ENCODE measurements around the gene PCDHGA1.
A peak's percentile ranks its signal among the peaks of the same experiment; 100 is the strongest.

Gene PCDHGA1

GRCh38 chr5:141490271-141490670, 160.0 kb downstream of the PCDHGA1 start:
- H3K27me3 ChIP-seq (replicated peaks in 2 of 5; ENCODE audit: control insufficient read depth in 4 of 5, insufficient read depth in 5 of 5, low read length in 4 of 5), result peaks cover 12 to 97% (median 64%) of the 10 kb centered on the region in 5 experiments
- DNase-seq, result no peak
- H3K27ac ChIP-seq (ENCODE audit: insufficient read depth in 1 of 2, low read depth in 1 of 2, low read length in 2 of 2, poor library complexity in 1 of 2, severe bottlenecking in 2 of 2), result no peak overlapping the region
- H3K9me3 ChIP-seq (ENCODE audit: control extremely low read depth in 1 of 5, control insufficient read depth in 4 of 5, insufficient read depth in 2 of 5, low read depth in 1 of 5, low read length in 4 of 5), result peaks cover 0 to 4% (median 2%) of the 10 kb centered on the region in 5 experiments
- no peaks in the 10 kb centered on the region for H3K36me3 ChIP-seq (ENCODE audit: control insufficient read depth in 4 of 4, insufficient read depth in 4 of 4, low read length in 3 of 4)
- WGBS (ENCODE audit: insufficient coverage), result 93% methylated on average over 8 of the region's 10 CpGs
- H3K4me3 ChIP-seq (ENCODE audit: control insufficient read depth in 1 of 7, extremely low read depth in 1 of 7, insufficient read depth in 4 of 7, low read depth in 2 of 7, low read length in 6 of 7), result no peak overlapping the region
- ChIA-PET CTCF (interaction anchor here (0.6 kb wide), 1 partner anchor 69 kb away, joined by 3 read pairs; no protein-coding TSS in a partner anchor), POLR2A (no interaction called here)
- peaks cover 0 to 24% (median 14%) of the 10 kb centered on the region in 4 experiments for H3K4me1 ChIP-seq (ENCODE audit: control extremely low read depth in 1 of 4, control insufficient read depth in 4 of 4, insufficient read depth in 4 of 4, low read length in 3 of 4)

- H3K4me3 ChIP-seq (ENCODE audit: control insufficient read depth in 1 of 7, extremely low read depth in 1 of 7, insufficient read depth in 4 of 7, low read depth in 2 of 7, low read length in 6 of 7), result no peak overlapping the region
- WGBS (ENCODE audit: insufficient coverage), result 75% methylated on average over 11 of the region's 13 CpGs
- ChIA-PET CTCF (no interaction called here), POLR2A (no interaction called here)
- no peak for DNase-seq
- peaks cover 7 to 97% (median 61%) of the 10 kb centered on the region in 5 experiments for H3K27me3 ChIP-seq (replicated peaks in 2 of 5; ENCODE audit: control insufficient read depth in 4 of 5, insufficient read depth in 5 of 5, low read length in 4 of 5)
- peaks cover 0 to 23% (median 13%) of the 10 kb centered on the region in 4 experiments for H3K4me1 ChIP-seq (ENCODE audit: control extremely low read depth in 1 of 4, control insufficient read depth in 4 of 4, insufficient read depth in 4 of 4, low read length in 3 of 4)
- peaks cover 0 to 4% (median 0%) of the 10 kb centered on the region in 5 experiments for H3K9me3 ChIP-seq (ENCODE audit: control extremely low read depth in 1 of 5, control insufficient read depth in 4 of 5, insufficient read depth in 2 of 5, low read depth in 1 of 5, low read length in 4 of 5)
- no peak overlapping the region for H3K27ac ChIP-seq (ENCODE audit: insufficient read depth in 1 of 2, low read depth in 1 of 2, low read length in 2 of 2, poor library complexity in 1 of 2, severe bottlenecking in 2 of 2)
- H3K36me3 ChIP-seq (ENCODE audit: control insufficient read depth in 4 of 4, insufficient read depth in 4 of 4, low read length in 3 of 4), result no peaks in the 10 kb centered on the region
These were observed 160.5 kb downstream of the PCDHGA1 start for GRCh38 chr5:141490771-141491170.

- CTCF ChIA-PET, result interaction anchor here (1.0 to 2.1 kb wide), 4 partner anchors 17 to 268 kb away, joined by 3 to 8 read pairs (median 4); partner anchors contain the start of genes PCDHB14 and PCDHGA12
- peak overlapping the region in 5 of 7 experiments; percentile 16 to 62 (median 58) for H3K4me3 ChIP-seq (ENCODE audit: control insufficient read depth in 1 of 7, extremely low read depth in 1 of 7, insufficient read depth in 4 of 7, low read depth in 2 of 7, low read length in 6 of 7)
- H3K27me3 ChIP-seq (replicated peaks in 2 of 5; ENCODE audit: control insufficient read depth in 4 of 5, insufficient read depth in 5 of 5, low read length in 4 of 5), result peaks cover 7 to 98% (median 58%) of the 10 kb centered on the region in 5 experiments
These were observed 161.2 kb downstream of the PCDHGA1 start for GRCh38 chr5:141491323-141492167.

GRCh38 chr5:141492168-141492885, 162.0 kb downstream of the PCDHGA1 start:
- Histone ChIP-seq H3K4me1 (ENCODE audit: control extremely low read depth in 1 of 4, control insufficient read depth in 4 of 4, insufficient read depth in 4 of 4, low read length in 3 of 4) (peaks cover 0 to 23% (median 13%) of the 10 kb centered on the region in 4 experiments), H3K27me3 (replicated peaks in 2 of 5; ENCODE audit: control insufficient read depth in 4 of 5, insufficient read depth in 5 of 5, low read length in 4 of 5) (peaks cover 7 to 90% (median 55%) of the 10 kb centered on the region in 5 experiments), H3K36me3 (ENCODE audit: control insufficient read depth in 4 of 4, insufficient read depth in 4 of 4, low read length in 3 of 4) (no peaks in the 10 kb centered on the region), H3K27ac (ENCODE audit: insufficient read depth in 1 of 2, low read depth in 1 of 2, low read length in 2 of 2, poor library complexity in 1 of 2, severe bottlenecking in 2 of 2) (no peak overlapping the region), H3K9me3 (ENCODE audit: control extremely low read depth in 1 of 5, control insufficient read depth in 4 of 5, insufficient read depth in 2 of 5, low read depth in 1 of 5, low read length in 4 of 5) (no peaks in the 10 kb centered on the region), H3K4me3 (ENCODE audit: control insufficient read depth in 1 of 7, extremely low read depth in 1 of 7, insufficient read depth in 4 of 7, low read depth in 2 of 7, low read length in 6 of 7) (peak overlapping the region in 5 of 7 experiments; percentile 16 to 62 (median 58))
- peak in 2 of 3 donors; percentile 55 to 69 for DNase-seq
- 4% methylated on average over 63 of the region's 68 CpGs for WGBS (ENCODE audit: insufficient coverage)
- POLR2A ChIA-PET, result no interaction called here
- CTCF ChIA-PET, result interaction anchor here (1.0 to 2.1 kb wide), 8 partner anchors 16 to 269 kb away, joined by 3 to 8 read pairs (median 4); partner anchors contain the start of genes PCDHB14, PCDHGA10, PCDHGA12 and PCDHGC3

More at GRCh38 chr5:141491323-141492167, 161.2 kb downstream of the PCDHGA1 start:
- DNase-seq, result peak in 1 of 3 donors; percentile 41
- Histone ChIP-seq H3K9me3 (ENCODE audit: control extremely low read depth in 1 of 5, control insufficient read depth in 4 of 5, insufficient read depth in 2 of 5, low read depth in 1 of 5, low read length in 4 of 5) (peaks cover 0 to 4% (median 0%) of the 10 kb centered on the region in 5 experiments), H3K36me3 (ENCODE audit: control insufficient read depth in 4 of 4, insufficient read depth in 4 of 4, low read length in 3 of 4) (no peaks in the 10 kb centered on the region), H3K27ac (ENCODE audit: insufficient read depth in 1 of 2, low read depth in 1 of 2, low read length in 2 of 2, poor library complexity in 1 of 2, severe bottlenecking in 2 of 2) (no peak overlapping the region), H3K4me1 (ENCODE audit: control extremely low read depth in 1 of 4, control insufficient read depth in 4 of 4, insufficient read depth in 4 of 4, low read length in 3 of 4) (peaks cover 0 to 23% (median 13%) of the 10 kb centered on the region in 4 experiments)
- POLR2A ChIA-PET, result no interaction called here
- WGBS (ENCODE audit: insufficient coverage), result 4% methylated on average over 59 of the region's 66 CpGs

- Histone ChIP-seq H3K4me1 (ENCODE audit: control extremely low read depth in 1 of 4, control insufficient read depth in 4 of 4, insufficient read depth in 4 of 4, low read length in 3 of 4) (peaks cover 0 to 23% (median 13%) of the 10 kb centered on the region in 4 experiments), H3K36me3 (ENCODE audit: control insufficient read depth in 4 of 4, insufficient read depth in 4 of 4, low read length in 3 of 4) (no peaks in the 10 kb centered on the region), H3K9me3 (ENCODE audit: control extremely low read depth in 1 of 5, control insufficient read depth in 4 of 5, insufficient read depth in 2 of 5, low read depth in 1 of 5, low read length in 4 of 5) (no peaks in the 10 kb centered on the region), H3K27me3 (replicated peaks in 2 of 5; ENCODE audit: control insufficient read depth in 4 of 5, insufficient read depth in 5 of 5, low read length in 4 of 5) (peaks cover 7 to 80% (median 50%) of the 10 kb centered on the region in 5 experiments), H3K4me3 (ENCODE audit: control insufficient read depth in 1 of 7, extremely low read depth in 1 of 7, insufficient read depth in 4 of 7, low read depth in 2 of 7, low read length in 6 of 7) (no peak overlapping the region), H3K27ac (ENCODE audit: insufficient read depth in 1 of 2, low read depth in 1 of 2, low read length in 2 of 2, poor library complexity in 1 of 2, severe bottlenecking in 2 of 2) (no peak overlapping the region)
- ChIA-PET POLR2A (no interaction called here), CTCF (interaction anchor here (0.8 to 2.2 kb wide), 12 partner anchors 10 to 81 kb away, joined by 3 to 8 read pairs (median 4); partner anchors contain the start of genes PCDHGA10, PCDHGA11 and PCDHGC3)
- WGBS (ENCODE audit: insufficient coverage), result 81% methylated on average over 5 of the region's 10 CpGs
- no peak for DNase-seq
These were observed 163.4 kb downstream of the PCDHGA1 start for GRCh38 chr5:141493500-141494422.

GRCh38 chr5:141494761-141495452, 164.6 kb downstream of the PCDHGA1 start:
- no peak for DNase-seq
- 29% methylated on average over 14 of the region's 22 CpGs for WGBS (ENCODE audit: insufficient coverage)
- no peaks in the 10 kb centered on the region for H3K9me3 ChIP-seq (ENCODE audit: control extremely low read depth in 1 of 5, control insufficient read depth in 4 of 5, insufficient read depth in 2 of 5, low read depth in 1 of 5, low read length in 4 of 5)
- CTCF ChIA-PET, result interaction anchor here (0.8 to 2.2 kb wide), 6 partner anchors 9 to 29 kb away, joined by 3 to 8 read pairs (median 5); no protein-coding TSS in a partner anchor
- no peak overlapping the region for H3K27ac ChIP-seq (ENCODE audit: insufficient read depth in 1 of 2, low read depth in 1 of 2, low read length in 2 of 2, poor library complexity in 1 of 2, severe bottlenecking in 2 of 2)
- peaks cover 0 to 23% (median 13%) of the 10 kb centered on the region in 4 experiments for H3K4me1 ChIP-seq (ENCODE audit: control extremely low read depth in 1 of 4, control insufficient read depth in 4 of 4, insufficient read depth in 4 of 4, low read length in 3 of 4)
- no peaks in the 10 kb centered on the region for H3K36me3 ChIP-seq (ENCODE audit: control insufficient read depth in 4 of 4, insufficient read depth in 4 of 4, low read length in 3 of 4)
- POLR2A ChIA-PET, result no interaction called here
- peaks cover 7 to 70% (median 48%) of the 10 kb centered on the region in 5 experiments for H3K27me3 ChIP-seq (replicated peaks in 2 of 5; ENCODE audit: control insufficient read depth in 4 of 5, insufficient read depth in 5 of 5, low read length in 4 of 5)
- no peak overlapping the region for H3K4me3 ChIP-seq (ENCODE audit: control insufficient read depth in 1 of 7, extremely low read depth in 1 of 7, insufficient read depth in 4 of 7, low read depth in 2 of 7, low read length in 6 of 7)

Measured in common myeloid progenitor, CD34-positive (primary cell).